H1 (cell line): Measurements from ENCODE around the gene TUBB1. TPM values are rescaled to one million over a fixed set of nuclear protein-coding genes. Genes with fewer than 3 reads are reported as not detected.

Experiments
- CTCF ChIA-PET: fragments of 300-600 bp; sonication (Branson Sonifier 250); formaldehyde crosslinking; loops from one replicate; lab custom pipeline; 2021; ENCODE audit not compliant: partially characterized antibody; lab: Charles Lee
- POLR2A ChIA-PET: fragments of 300-600 bp; sonication (Branson Sonifier 250); formaldehyde crosslinking; loops from one replicate; lab custom pipeline; 2021; ENCODE audit warnings: inconsistent platforms; ENCODE audit not compliant: partially characterized antibody; lab: Charles Lee
- DNase-seq, 2 experiments: peaks; one replicate each; pipeline versions ENCODE4 v3.0.0 to v3.0.0-alpha.2; 2010 to 2022; ENCODE audit warnings: low spot score in 2 of 2, low read depth in 1 of 2, mixed read lengths in 1 of 2
- FAIRE-seq: peaks from 2 replicates; lab custom pipeline; 2011; peaks lifted over from hg19 to GRCh38; lab: Jason Lieb, UNC
- H2AFZ ChIP-seq: 2 replicates; pipeline ENCODE4 v1.8.1; 2012; ENCODE audit warnings: low read length, inconsistent platforms
- H2AK5ac ChIP-seq: 2 replicates; pipeline ENCODE4 v1.6.1; 2013; ENCODE audit warnings: low read depth, low read length
- H2BK120ac ChIP-seq: replicated peaks from 2 replicates; pipeline ENCODE3; 2013; ENCODE audit warnings: low read depth, low read length, inconsistent platforms
- H2BK12ac ChIP-seq: 2 replicates; pipeline ENCODE4 v1.6.1; 2013; ENCODE audit warnings: low read depth, low read length
- H2BK15ac ChIP-seq: 2 replicates; pipeline ENCODE4 v1.6.1; 2013; ENCODE audit warnings: low read length
- H2BK20ac ChIP-seq: 2 replicates; pipeline ENCODE4 v1.6.1; 2013; ENCODE audit warnings: low read length
- H2BK5ac ChIP-seq: 2 replicates; pipeline ENCODE4 v1.6.1; 2013; ENCODE audit warnings: low read depth, low read length
- H3K14ac ChIP-seq: 2 replicates; pipeline ENCODE4 v1.6.1; 2013; ENCODE audit warnings: inconsistent platforms; ENCODE audit not compliant: insufficient read length
- H3K18ac ChIP-seq: 2 replicates; pipeline ENCODE4 v1.6.1; 2013; ENCODE audit warnings: low read length; ENCODE audit errors: extremely low read depth
- H3K23ac ChIP-seq: 2 replicates; pipeline ENCODE4 v1.6.1; 2013; ENCODE audit warnings: inconsistent platforms; ENCODE audit not compliant: insufficient read length
- H3K23me2 ChIP-seq: 2 replicates; pipeline ENCODE4 v1.6.1; 2013; ENCODE audit warnings: low read depth, low read length
- H3K27ac ChIP-seq: 2 replicates; pipeline ENCODE4 v1.6.1; 2011; ENCODE audit warnings: low read depth, low read length, inconsistent platforms
- H3K27me3 ChIP-seq, 4 experiments: replicated peaks in 1 of 4; 1 replicate in 1 of 4; 2 replicates in 3 of 4; pipeline versions ENCODE4 v1.6.1 to v1.8.1; 2011 to 2013; ENCODE audit warnings: low read length in 3 of 4, mild to moderate bottlenecking in 3 of 4, inconsistent platforms in 2 of 4, mixed read lengths in 2 of 4, moderate library complexity in 1 of 4; ENCODE audit not compliant: control insufficient read depth in 3 of 4, insufficient read depth in 3 of 4; ENCODE audit errors: extremely low read depth in 1 of 4
- H3K36me3 ChIP-seq, 4 experiments: 2 replicates each; pipeline versions ENCODE4 v1.6.1 to v1.8.1; 2011 to 2013; ENCODE audit warnings: mild to moderate bottlenecking in 4 of 4, low read length in 3 of 4, moderate library complexity in 2 of 4, control low read depth in 1 of 4, inconsistent platforms in 1 of 4; ENCODE audit not compliant: insufficient read depth in 4 of 4, control insufficient read depth in 2 of 4
- H3K4ac ChIP-seq: replicated peaks from 2 replicates; pipeline ENCODE3; 2013; ENCODE audit warnings: low read length, low read depth, mixed read lengths, inconsistent platforms; ENCODE audit not compliant: insufficient read length
- H3K4me1 ChIP-seq, 4 experiments: replicated peaks in 1 of 4; 1 replicate in 1 of 4; 2 replicates in 3 of 4; pipeline versions ENCODE4 v1.6.1 to v1.8.1; 2011 to 2013; ENCODE audit warnings: low read length in 3 of 4, inconsistent platforms in 2 of 4, mixed read lengths in 1 of 4; ENCODE audit not compliant: insufficient read depth in 4 of 4, control insufficient read depth in 3 of 4
- H3K4me2 ChIP-seq, 2 experiments: 2 replicates each; pipeline versions ENCODE4 v1.6.1 to v1.8.1; 2011 to 2013; ENCODE audit warnings: low read depth in 2 of 2, low read length in 2 of 2, control low read depth in 1 of 2, inconsistent platforms in 1 of 2, mild to moderate bottlenecking in 1 of 2; ENCODE audit not compliant: insufficient read depth in 1 of 2
- H3K4me3 ChIP-seq, 4 experiments: fragments of 200-600, 300-600 bp in 1 of 4; sonication (generic), shearing (Covaris generic), sonication (Bioruptor Twin) in 1 of 4; 2 replicates each; pipeline versions ENCODE4 v1.5.1 to v1.8.1; 2011 to 2016; ENCODE audit warnings: low read length in 4 of 4, low read depth in 3 of 4, control low read depth in 2 of 4, inconsistent platforms in 2 of 4, mild to moderate bottlenecking in 2 of 4, mixed read lengths in 1 of 4, moderate library complexity in 1 of 4; ENCODE audit not compliant: insufficient read depth in 2 of 4; ENCODE audit errors: extremely low read depth in 1 of 4
- H3K56ac ChIP-seq: replicated peaks from 2 replicates; pipeline ENCODE3; 2013; ENCODE audit warnings: low read depth, mild to moderate bottlenecking, mixed read lengths, low read length, inconsistent platforms; ENCODE audit not compliant: insufficient read length
- H3K79me1 ChIP-seq: 2 replicates; pipeline ENCODE4 v1.6.1; 2013; ENCODE audit warnings: low read depth, low read length, control low read depth
- H3K79me2 ChIP-seq, 2 experiments: 2 replicates each; pipeline versions ENCODE4 v1.6.1 to v1.8.1; 2012 to 2013; ENCODE audit warnings: low read length in 2 of 2, mild to moderate bottlenecking in 2 of 2, inconsistent platforms in 1 of 2; ENCODE audit not compliant: insufficient read depth in 2 of 2, control insufficient read depth in 1 of 2
- H3K9ac ChIP-seq, 4 experiments: replicated peaks in 1 of 4; 1 replicate in 1 of 4; 2 replicates in 3 of 4; pipeline versions ENCODE4 v1.6.1 to v1.8.1; 2011 to 2013; ENCODE audit warnings: low read depth in 3 of 4, low read length in 3 of 4, control low read depth in 2 of 4, mild to moderate bottlenecking in 2 of 4, moderate library complexity in 2 of 4, inconsistent platforms in 1 of 4; ENCODE audit errors: extremely low read depth in 1 of 4
- H3K9me3 ChIP-seq, 2 experiments: 2 replicates each; pipeline versions ENCODE4 v1.6.1 to v1.8.1; 2012 to 2013; ENCODE audit warnings: mild to moderate bottlenecking in 2 of 2, moderate library complexity in 2 of 2, control low read depth in 1 of 2, inconsistent platforms in 1 of 2, low read depth in 1 of 2, low read length in 1 of 2, mixed read lengths in 1 of 2; ENCODE audit not compliant: insufficient read depth in 2 of 2
- H4K20me1 ChIP-seq, 2 experiments: replicated peaks in 1 of 2; 2 replicates each; pipeline versions ENCODE3 to v1.8.1; 2011 to 2013; ENCODE audit warnings: inconsistent platforms in 2 of 2, low read length in 2 of 2, mild to moderate bottlenecking in 1 of 2; ENCODE audit not compliant: insufficient read depth in 2 of 2, control insufficient read depth in 1 of 2
- H4K5ac ChIP-seq: 2 replicates; pipeline ENCODE4 v1.6.1; 2013; ENCODE audit warnings: low read length, low read depth, mixed read lengths, inconsistent platforms; ENCODE audit not compliant: insufficient read length
- H4K8ac ChIP-seq: 2 replicates; pipeline ENCODE4 v1.8.0; 2013; ENCODE audit warnings: mild to moderate bottlenecking, moderate library complexity, low read length, inconsistent platforms; ENCODE audit not compliant: insufficient read depth; ENCODE audit errors: extremely low read depth
- H4K91ac ChIP-seq: replicated peaks from 2 replicates; pipeline ENCODE3; 2013; ENCODE audit warnings: low read length, mixed read lengths, inconsistent platforms; ENCODE audit not compliant: insufficient read length
- ATF3 ChIP-seq: IDR thresholded peaks from 2 replicates; pipeline ENCODE4 v1.6.1; 2011; ENCODE audit warnings: low read depth, mild to moderate bottlenecking, low read length; ENCODE audit not compliant: insufficient read depth
- CHD1 ChIP-seq: IDR thresholded peaks from 2 replicates; pipeline ENCODE4 v1.6.1; 2012; ENCODE audit warnings: low read depth, low read length, improper control_type of control experiment
- FOSL1 ChIP-seq: IDR thresholded peaks from 2 replicates; pipeline ENCODE4 v1.6.1; 2011; ENCODE audit warnings: mild to moderate bottlenecking, low read depth, low read length, moderate library complexity; ENCODE audit not compliant: insufficient read depth
- HDAC2 ChIP-seq, 2 experiments: fragments of 300-600 bp in 1 of 2; sonication (generic) in 1 of 2; IDR thresholded peaks; 2 replicates each; pipeline ENCODE4 v1.6.1; 2011 to 2012; ENCODE audit warnings: low read depth in 2 of 2, low read length in 2 of 2, mild to moderate bottlenecking in 2 of 2, moderate library complexity in 2 of 2, borderline replicate concordance in 1 of 2, inconsistent platforms in 1 of 2
- KDM1A ChIP-seq: fragments of 200-600, 300-600 bp; sonication (generic); IDR thresholded peaks from 2 replicates; pipeline ENCODE4 v1.7.1; 2016; ENCODE audit warnings: mild to moderate bottlenecking, low read length, borderline replicate concordance
- KDM4A ChIP-seq: IDR thresholded peaks from one replicate; pipeline ENCODE4 v1.7.1; 2012; ENCODE audit warnings: low read depth, mild to moderate bottlenecking, moderate library complexity, low read length, inconsistent platforms; ENCODE audit not compliant: severe bottlenecking
- KDM5A ChIP-seq: fragments of 200-600 bp; IDR thresholded peaks from 2 replicates; pipeline ENCODE4 v1.7.1; 2012; ENCODE audit warnings: mild to moderate bottlenecking, low read length, inconsistent platforms, mixed read lengths
- MAX ChIP-seq: IDR thresholded peaks from 2 replicates; pipeline ENCODE4 v1.6.1; 2012; ENCODE audit warnings: inconsistent platforms
- PHF8 ChIP-seq: fragments of 200-600 bp; sonication (generic); conservative IDR thresholded peaks from 2 replicates; pipeline ENCODE4 v1.7.1; 2012; ENCODE audit warnings: low read depth, mild to moderate bottlenecking, inconsistent platforms, low read length, moderate library complexity
- RBBP5 ChIP-seq: IDR thresholded peaks from 2 replicates; pipeline ENCODE4 v1.7.1; 2012; ENCODE audit warnings: low read depth, mild to moderate bottlenecking, inconsistent platforms, low read length, moderate library complexity, borderline replicate concordance
- SIN3A ChIP-seq, 2 experiments: IDR thresholded peaks in 1 of 2; conservative IDR thresholded peaks in 1 of 2; 2 replicates each; pipeline ENCODE4 v1.6.1; 2011 to 2012; ENCODE audit warnings: low read length in 2 of 2, improper control_type of control experiment in 1 of 2, low read depth in 1 of 2, mild to moderate bottlenecking in 1 of 2
- TBP ChIP-seq: IDR thresholded peaks from 2 replicates; pipeline ENCODE4 v1.6.1; 2011; ENCODE audit warnings: low read depth, low read length, improper control_type of control experiment
- TEAD4 ChIP-seq: IDR thresholded peaks from 2 replicates; pipeline ENCODE4 v1.6.1; 2012; ENCODE audit warnings: low read depth, low read length, inconsistent platforms, mixed read lengths
- WGBS, 2 experiments: shearing (Covaris generic) in 1 of 2; methylation state at CpG; one replicate each; pipeline versions ENCODE4 v1.1.6 to v1.1.7; 2013 to 2015; ENCODE audit warnings: low lambda C conversion rate in 2 of 2, mixed read lengths in 2 of 2, inconsistent platforms in 1 of 2, low coverage in 1 of 2, missing lambda C conversion rate in 1 of 2; ENCODE audit not compliant: insufficient replicate concordance in 2 of 2, insufficient coverage in 1 of 2, insufficient read length in 1 of 2; ENCODE audit errors: extremely low coverage in 1 of 2, missing lambda C conversion rate in 1 of 2; 5-methylcytosine and 5-hydroxymethylcytosine counted together
- polyA plus RNA-seq, 7 experiments: library from polyadenylated mRNA; depleted of rRNA in 3 of 7; stranded (reverse) in 5 of 7; unstranded in 2 of 7; fragments of >200 nt in 5 of 7; fragments of 200-250 nt in 2 of 7; gene quantifications; 1 replicate in 5 of 7; 2 replicates in 1 of 7; 4 replicates in 1 of 7; pipeline versions ENCODE4 v1.2.1 to v1.2.3, GENCODE V29; 2011 to 2013; ENCODE audit warnings: missing spikeins in 2 of 7, mixed read lengths in 2 of 7
- total RNA-seq: library from RNA; stranded (reverse); fragmentation: NEBNext Ultra II Directional; extraction: Animal tissue kit (Norgen Biotek cat#: 25700); gene quantifications from 2 replicates; pipeline ENCODE4 v1.2.1, GENCODE V29; 2021

The TUBB1 gene
- total and polyA plus RNA-seq, 2 of the 8 experiments (the other 6 are each of a cell fraction or from before 2014, with no cell fraction given): not detected

GRCh38 chr20:59044796-59045195 is 25.6 kb downstream of the TUBB1 start:
- no peak overlapping the region for H3K56ac ChIP-seq
- H3K23ac ChIP-seq: no peak overlapping the region
- H3K4me1 ChIP-seq: peaks cover 0 to 4% (median 0%) of the 10 kb centered on the region in 4 experiments; a peak in 1 of 7 replicates
- H4K20me1 ChIP-seq: no peaks in the 10 kb centered on the region
- no peak overlapping the region for H2BK12ac ChIP-seq
- no peak overlapping the region for H3K9ac ChIP-seq
- H3K27ac ChIP-seq: no peak overlapping the region
- H3K4ac ChIP-seq: no peak overlapping the region
- H2AK5ac ChIP-seq: no peak overlapping the region
- no peak overlapping the region for H3K4me2 ChIP-seq
- no peak overlapping the region for H4K5ac ChIP-seq
- H2BK15ac ChIP-seq: no peak overlapping the region
- DNase-seq (no peak), FAIRE-seq (no peak)
- H4K8ac ChIP-seq: no peak overlapping the region
- no peak overlapping the region for H2BK5ac ChIP-seq
- ChIA-PET CTCF (interaction anchor here (1.4 kb wide), 1 partner anchor 163 kb away, joined by 3 read pairs; no protein-coding TSS in a partner anchor), POLR2A (no interaction called here)
- no peaks in the 10 kb centered on the region; a peak in 1 of 4 replicates for H3K9me3 ChIP-seq
- no peaks in the 10 kb centered on the region; the same call in 1 of the 2 replicates for H3K79me1 ChIP-seq
- WGBS, 2 experiments: 95% methylated on average over 3 of the region's 3 CpGs; no CpG with 5 or more reads in 1 of the 2 experiments
- no peak overlapping the region for H2BK120ac ChIP-seq
- peaks cover 2% of the 10 kb centered on the region; the same call in 1 of the 2 replicates for H3K23me2 ChIP-seq
- H2BK20ac ChIP-seq: no peak overlapping the region
- no peaks in the 10 kb centered on the region for H3K36me3 ChIP-seq
- no peak overlapping the region for H4K91ac ChIP-seq
- H3K18ac ChIP-seq: no peak overlapping the region
- H2AFZ ChIP-seq: no peak overlapping the region
- H3K27me3 ChIP-seq: no peaks in the 10 kb centered on the region
- no peak overlapping the region for H3K14ac ChIP-seq
- no peak overlapping the region for H3K4me3 ChIP-seq
- H3K79me2 ChIP-seq: peaks cover 10 to 23% of the 10 kb centered on the region in 2 experiments; a peak in 3 of 4 replicates
- TF ChIP-seq TBP (no peak), KDM5A (no peak), MAX (no peak), HDAC2 (IDR thresholded peaks at IDR 0.05; ENCODE audit: borderline replicate concordance in 1 of 2, low read depth in 2 of 2, low read length in 2 of 2) (no peak), PHF8 (no peak), FOSL1 (no peak), KDM1A (no peak), SIN3A (conservative IDR thresholded peaks at IDR 0.05 in 1 of 2, IDR thresholded peaks at IDR 0.05 in 1 of 2; ENCODE audit: low read depth in 1 of 2, low read length in 2 of 2) (no peak), CHD1 (no peak), RBBP5 (no peak), TEAD4 (no peak), ATF3 (no peak), KDM4A (no peak)
